Measurements from ENCODE around the gene GYS2. TPM values are rescaled to one million over a fixed set of nuclear protein-coding genes. Genes with fewer than 3 reads are reported as not detected.

Gene GYS2
- total RNA-seq, 1 donor from 2014 or later, result not detected

GRCh38 chr12:21505888-21506287 is 98.8 kb downstream of the GYS2 start:
- Mint-ChIP-seq H3K4me1 (ENCODE audit: low read depth, unreplicated experiment) (peaks cover 2% of the 10 kb centered on the region), H3K27ac (ENCODE audit: unreplicated experiment) (no peak overlapping the region), H3K4me3 (ENCODE audit: unreplicated experiment) (no peak overlapping the region), H3K27me3 (ENCODE audit: unreplicated experiment) (peaks cover 1% of the 10 kb centered on the region), H3K9me3 (ENCODE audit: unreplicated experiment) (peaks cover 3% of the 10 kb centered on the region), H3K36me3 (ENCODE audit: unreplicated experiment) (no peaks in the 10 kb centered on the region)
- no peak for DNase-seq
- TF ChIP-seq, protein P1, sequence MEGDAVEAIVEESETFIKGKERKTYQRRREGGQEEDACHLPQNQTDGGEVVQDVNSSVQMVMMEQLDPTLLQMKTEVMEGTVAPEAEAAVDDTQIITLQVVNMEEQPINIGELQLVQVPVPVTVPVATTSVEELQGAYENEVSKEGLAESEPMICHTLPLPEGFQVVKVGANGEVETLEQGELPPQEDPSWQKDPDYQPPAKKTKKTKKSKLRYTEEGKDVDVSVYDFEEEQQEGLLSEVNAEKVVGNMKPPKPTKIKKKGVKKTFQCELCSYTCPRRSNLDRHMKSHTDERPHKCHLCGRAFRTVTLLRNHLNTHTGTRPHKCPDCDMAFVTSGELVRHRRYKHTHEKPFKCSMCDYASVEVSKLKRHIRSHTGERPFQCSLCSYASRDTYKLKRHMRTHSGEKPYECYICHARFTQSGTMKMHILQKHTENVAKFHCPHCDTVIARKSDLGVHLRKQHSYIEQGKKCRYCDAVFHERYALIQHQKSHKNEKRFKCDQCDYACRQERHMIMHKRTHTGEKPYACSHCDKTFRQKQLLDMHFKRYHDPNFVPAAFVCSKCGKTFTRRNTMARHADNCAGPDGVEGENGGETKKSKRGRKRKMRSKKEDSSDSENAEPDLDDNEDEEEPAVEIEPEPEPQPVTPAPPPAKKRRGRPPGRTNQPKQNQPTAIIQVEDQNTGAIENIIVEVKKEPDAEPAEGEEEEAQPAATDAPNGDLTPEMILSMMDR (IDR thresholded peaks at IDR 0.05; ENCODE audit: partially characterized antibody, unreplicated experiment), result no peak

DNA sequence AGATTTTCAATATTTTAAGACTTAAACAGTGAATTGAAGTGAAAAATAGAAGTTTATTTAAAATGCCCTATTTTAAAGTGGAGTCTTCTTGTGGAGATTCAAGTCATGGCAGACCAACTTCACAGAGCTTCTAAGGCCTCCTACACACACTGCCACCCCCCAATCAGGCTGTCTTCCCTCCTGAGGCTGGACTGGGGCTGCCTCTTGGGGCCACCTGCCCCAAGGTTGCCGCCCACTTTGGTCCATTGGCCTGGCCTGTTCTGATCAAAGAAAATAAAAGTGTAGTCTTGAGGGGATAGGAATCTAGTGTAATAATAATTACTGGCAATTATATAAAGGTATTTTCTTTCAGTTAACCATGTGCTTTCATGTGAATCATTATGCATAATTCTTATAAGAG is 101.8 kb downstream of the GYS2 start:
- Mint-ChIP-seq H3K9me3 (ENCODE audit: unreplicated experiment) (peaks cover 3% of the 10 kb centered on the region), H3K27ac (ENCODE audit: unreplicated experiment) (peak overlapping the region; percentile 15), H3K27me3 (ENCODE audit: unreplicated experiment) (peaks cover 1% of the 10 kb centered on the region), H3K36me3 (ENCODE audit: unreplicated experiment) (no peaks in the 10 kb centered on the region), H3K4me3 (ENCODE audit: unreplicated experiment) (no peak overlapping the region), H3K4me1 (ENCODE audit: low read depth, unreplicated experiment) (peaks cover 2% of the 10 kb centered on the region)
- no peak for DNase-seq
- TF ChIP-seq, protein P1 (IDR thresholded peaks at IDR 0.05; ENCODE audit: partially characterized antibody, unreplicated experiment), result no peak

- TF ChIP-seq, protein P1 (IDR thresholded peaks at IDR 0.05; ENCODE audit: partially characterized antibody, unreplicated experiment), result no peak
- Mint-ChIP-seq H3K9me3 (ENCODE audit: unreplicated experiment) (peaks cover 3% of the 10 kb centered on the region), H3K36me3 (ENCODE audit: unreplicated experiment) (no peaks in the 10 kb centered on the region), H3K4me1 (ENCODE audit: low read depth, unreplicated experiment) (peaks cover 2% of the 10 kb centered on the region), H3K27ac (ENCODE audit: unreplicated experiment) (no peak overlapping the region), H3K27me3 (ENCODE audit: unreplicated experiment) (peaks cover 1% of the 10 kb centered on the region), H3K4me3 (ENCODE audit: unreplicated experiment) (no peak overlapping the region)
- no peak for DNase-seq
Observed at GRCh38 chr12:21502164-21502496, 102.5 kb downstream of the GYS2 start.

- Mint-ChIP-seq H3K4me1 (ENCODE audit: low read depth, unreplicated experiment) (peaks cover 2% of the 10 kb centered on the region), H3K27me3 (ENCODE audit: unreplicated experiment) (peaks cover 1% of the 10 kb centered on the region), H3K27ac (ENCODE audit: unreplicated experiment) (no peak within 1 kb of the TSS), H3K4me3 (ENCODE audit: unreplicated experiment) (no peak within 1 kb of the TSS), H3K36me3 (ENCODE audit: unreplicated experiment) (no peaks in the 10 kb centered on the region), H3K9me3 (ENCODE audit: unreplicated experiment) (peaks cover 3% of the 10 kb centered on the region)
- DNase-seq, result peak; percentile 83
- TF ChIP-seq, protein P1 (IDR thresholded peaks at IDR 0.05; ENCODE audit: partially characterized antibody, unreplicated experiment), result no peak
Observed at GRCh38 chr12:21501258-21502163, 103.1 kb downstream of the GYS2 start, which contains the start of the genes GOLT1B and RECQL. TSS of gene GOLT1B (plus strand) at chr12:21501789. CDS start at chr12:21501924, 135 bp downstream. TSS of gene RECQL (minus strand) at chr12:21501635. CDS start at chr12:21499570, 2,065 bp downstream.

DNA sequence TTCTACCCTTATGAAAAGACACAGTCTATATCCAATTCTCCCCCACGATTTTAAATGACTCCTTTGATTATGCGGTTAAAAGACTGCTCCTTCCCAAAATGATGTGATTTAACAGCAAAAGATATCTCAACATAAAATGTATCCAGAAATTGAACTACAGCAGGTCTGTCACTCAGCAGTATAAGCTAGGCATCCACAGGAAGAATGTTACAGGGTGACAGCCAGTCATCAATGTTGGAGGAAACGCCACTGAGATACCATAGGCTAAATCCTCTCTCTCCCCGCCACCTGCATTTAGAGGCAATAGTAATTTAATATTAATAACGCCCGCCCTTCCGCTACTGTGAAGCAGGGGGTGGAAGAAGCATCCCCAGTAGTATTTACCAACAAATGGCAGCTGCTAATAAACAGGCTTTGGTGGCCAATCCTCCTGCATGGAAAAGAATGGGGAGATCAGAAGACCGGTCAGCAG is 103.8 kb downstream of the GYS2 start:
- H3K27ac Mint-ChIP-seq (ENCODE audit: unreplicated experiment), result no peak overlapping the region
- TF ChIP-seq, protein P1 (IDR thresholded peaks at IDR 0.05; ENCODE audit: partially characterized antibody, unreplicated experiment), result no peak
- peaks cover 3% of the 10 kb centered on the region for H3K9me3 Mint-ChIP-seq (ENCODE audit: unreplicated experiment)
- H3K4me3 Mint-ChIP-seq (ENCODE audit: unreplicated experiment), result no peak overlapping the region
- no peak for DNase-seq
- no peaks in the 10 kb centered on the region for H3K36me3 Mint-ChIP-seq (ENCODE audit: unreplicated experiment)
- H3K27me3 Mint-ChIP-seq (ENCODE audit: unreplicated experiment), result peaks cover 1% of the 10 kb centered on the region
- H3K4me1 Mint-ChIP-seq (ENCODE audit: low read depth, unreplicated experiment), result peaks cover 2% of the 10 kb centered on the region
